ENCODE data around the gene CDIP1.

Gene CDIP1

GRCh38 chr16:4474192-4474961 is 64.2 kb downstream of the CDIP1 start, which contains the start of gene NMRAL1:
NMRAL1 (minus strand) TSS chr16:4474625; CDS start chr16:4474132, 493 bp downstream.
- H3K27ac ChIP-seq (replicated peaks): peak within 1 kb of the TSS; percentile 81
- TF ChIP-seq, protein P1, sequence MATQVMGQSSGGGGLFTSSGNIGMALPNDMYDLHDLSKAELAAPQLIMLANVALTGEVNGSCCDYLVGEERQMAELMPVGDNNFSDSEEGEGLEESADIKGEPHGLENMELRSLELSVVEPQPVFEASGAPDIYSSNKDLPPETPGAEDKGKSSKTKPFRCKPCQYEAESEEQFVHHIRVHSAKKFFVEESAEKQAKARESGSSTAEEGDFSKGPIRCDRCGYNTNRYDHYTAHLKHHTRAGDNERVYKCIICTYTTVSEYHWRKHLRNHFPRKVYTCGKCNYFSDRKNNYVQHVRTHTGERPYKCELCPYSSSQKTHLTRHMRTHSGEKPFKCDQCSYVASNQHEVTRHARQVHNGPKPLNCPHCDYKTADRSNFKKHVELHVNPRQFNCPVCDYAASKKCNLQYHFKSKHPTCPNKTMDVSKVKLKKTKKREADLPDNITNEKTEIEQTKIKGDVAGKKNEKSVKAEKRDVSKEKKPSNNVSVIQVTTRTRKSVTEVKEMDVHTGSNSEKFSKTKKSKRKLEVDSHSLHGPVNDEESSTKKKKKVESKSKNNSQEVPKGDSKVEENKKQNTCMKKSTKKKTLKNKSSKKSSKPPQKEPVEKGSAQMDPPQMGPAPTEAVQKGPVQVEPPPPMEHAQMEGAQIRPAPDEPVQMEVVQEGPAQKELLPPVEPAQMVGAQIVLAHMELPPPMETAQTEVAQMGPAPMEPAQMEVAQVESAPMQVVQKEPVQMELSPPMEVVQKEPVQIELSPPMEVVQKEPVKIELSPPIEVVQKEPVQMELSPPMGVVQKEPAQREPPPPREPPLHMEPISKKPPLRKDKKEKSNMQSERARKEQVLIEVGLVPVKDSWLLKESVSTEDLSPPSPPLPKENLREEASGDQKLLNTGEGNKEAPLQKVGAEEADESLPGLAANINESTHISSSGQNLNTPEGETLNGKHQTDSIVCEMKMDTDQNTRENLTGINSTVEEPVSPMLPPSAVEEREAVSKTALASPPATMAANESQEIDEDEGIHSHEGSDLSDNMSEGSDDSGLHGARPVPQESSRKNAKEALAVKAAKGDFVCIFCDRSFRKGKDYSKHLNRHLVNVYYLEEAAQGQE (IDR thresholded peaks at IDR 0.05; ENCODE audit: insufficient replicate concordance, low read depth): no peak
- peak; percentile 61 for TF ChIP-seq POLR2AphosphoS5 (IDR thresholded peaks at IDR 0.05; ENCODE audit: low read depth)

GRCh38 chr16:4472880-4473279 is 65.7 kb downstream of the CDIP1 start:
- Histone ChIP-seq H3K4me3 (replicated peaks; ENCODE audit: insufficient read depth, low read length) (no peak overlapping the region), H3K27me3 (ENCODE audit: insufficient read depth, poor library complexity, severe bottlenecking) (no peaks in the 10 kb centered on the region), H3K27ac (replicated peaks) (no peak overlapping the region)
- TF ChIP-seq SPI1 (IDR thresholded peaks at IDR 0.05; ENCODE audit: borderline replicate concordance, low read depth): no peak
- no peak for TF ChIP-seq CTCF (IDR thresholded peaks at IDR 0.05; ENCODE audit: insufficient read depth, low read length)
- TF ChIP-seq, protein P1 (IDR thresholded peaks at IDR 0.05; ENCODE audit: insufficient replicate concordance, low read depth): no peak
- TF ChIP-seq POLR2AphosphoS5 (IDR thresholded peaks at IDR 0.05; ENCODE audit: low read depth): no peak
- TF ChIP-seq GABPA (IDR thresholded peaks at IDR 0.05; ENCODE audit: low read depth): no peak
- DNase-seq (ENCODE audit: low read depth in 1 of 2, low spot score in 1 of 2): no peak

More at GRCh38 chr16:4474192-4474961, 64.2 kb downstream of the CDIP1 start, which contains the start of gene NMRAL1:
- DNase-seq (ENCODE audit: low read depth in 1 of 2, low spot score in 1 of 2): peak; percentile 77 to 97
- no peaks in the 10 kb centered on the region for H3K27me3 ChIP-seq (ENCODE audit: insufficient read depth, poor library complexity, severe bottlenecking)
- H3K4me3 ChIP-seq (replicated peaks; ENCODE audit: insufficient read depth, low read length): peak within 1 kb of the TSS; percentile 78

DNA sequence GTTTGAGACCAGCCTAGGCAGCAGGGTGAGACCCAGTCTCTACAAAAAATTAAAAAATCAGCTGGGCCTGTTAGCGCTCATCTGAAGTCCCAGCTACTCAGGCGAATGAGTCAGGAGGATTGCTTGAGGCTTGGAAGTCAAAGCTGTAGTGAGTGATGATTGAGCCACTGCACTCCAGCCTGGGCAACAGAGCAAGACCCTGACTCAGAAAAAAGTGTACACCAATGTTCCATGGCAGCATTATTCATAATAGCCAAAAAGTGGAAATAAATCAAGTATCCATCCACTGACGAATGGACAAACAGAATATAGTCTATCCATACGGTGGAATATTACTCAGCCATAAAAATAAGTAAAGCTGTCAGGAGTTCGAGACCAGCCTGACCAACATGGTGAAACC is 66.7 kb downstream of the CDIP1 start:
- Histone ChIP-seq H3K27me3 (ENCODE audit: insufficient read depth, poor library complexity, severe bottlenecking) (no peaks in the 10 kb centered on the region), H3K27ac (replicated peaks) (no peak overlapping the region), H3K4me3 (replicated peaks; ENCODE audit: insufficient read depth, low read length) (no peak overlapping the region)
- no peak for DNase-seq (ENCODE audit: low read depth in 1 of 2, low spot score in 1 of 2)
- TF ChIP-seq SPI1 (IDR thresholded peaks at IDR 0.05; ENCODE audit: borderline replicate concordance, low read depth) (no peak), GABPA (IDR thresholded peaks at IDR 0.05; ENCODE audit: low read depth) (no peak), POLR2AphosphoS5 (IDR thresholded peaks at IDR 0.05; ENCODE audit: low read depth) (no peak)
- TF ChIP-seq, protein P1 (IDR thresholded peaks at IDR 0.05; ENCODE audit: insufficient replicate concordance, low read depth): no peak

GRCh38 chr16:4468972-4469371 is 69.6 kb downstream of the CDIP1 start:
- no peak for DNase-seq (ENCODE audit: low read depth in 1 of 2, low spot score in 1 of 2)
- no peak overlapping the region for H3K4me3 ChIP-seq (replicated peaks; ENCODE audit: insufficient read depth, low read length)
- H3K27ac ChIP-seq (replicated peaks): no peak overlapping the region
- no peaks in the 10 kb centered on the region for H3K27me3 ChIP-seq (ENCODE audit: insufficient read depth, poor library complexity, severe bottlenecking)
- TF ChIP-seq CTCF (IDR thresholded peaks at IDR 0.05; ENCODE audit: insufficient read depth, low read length): no peak
- no peak for TF ChIP-seq POLR2AphosphoS5 (IDR thresholded peaks at IDR 0.05; ENCODE audit: low read depth)
- no peak for TF ChIP-seq GABPA (IDR thresholded peaks at IDR 0.05; ENCODE audit: low read depth)
- no peak for TF ChIP-seq SPI1 (IDR thresholded peaks at IDR 0.05; ENCODE audit: borderline replicate concordance, low read depth)
- TF ChIP-seq, protein P1 (IDR thresholded peaks at IDR 0.05; ENCODE audit: insufficient replicate concordance, low read depth): no peak

Data from HL-60 (cell line).